ENCODE results near the gene SPIRE2. TPM values are rescaled to one million over a fixed set of nuclear protein-coding genes. Genes with fewer than 3 reads are reported as not detected.
"Not testable (repeated sequence)": the region's sequence is repeated elsewhere in the genome, so short reads cannot be mapped to it uniquely, and the experiment has no call there.

Gene SPIRE2
- total and polyA plus RNA-seq, 2 of the 13 experiments (the other 11 are each of a cell fraction or from before 2014, with no cell fraction given), result 13.3 to 37.5 TPM

DNA sequence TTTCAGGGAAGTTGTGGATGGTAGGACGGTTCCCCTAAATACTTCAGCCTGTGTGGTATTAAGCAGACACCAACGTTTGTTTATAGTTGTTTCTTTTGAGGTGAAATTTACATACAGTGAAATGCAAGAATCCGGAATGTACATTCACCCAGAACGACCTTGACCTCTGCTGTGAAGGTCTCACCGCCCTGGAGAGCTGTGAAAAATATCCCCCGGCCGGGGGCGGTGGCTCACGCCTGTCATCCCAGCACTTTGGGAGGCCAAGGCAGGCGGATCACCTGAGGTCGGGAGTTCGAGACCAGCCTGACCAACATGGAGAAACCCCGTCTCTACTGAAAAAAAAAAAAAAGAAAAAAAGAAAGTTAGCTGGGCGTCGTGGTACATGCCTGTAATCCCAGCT is 8.2 kb downstream of the SPIRE2 start (continued):
- TF ChIP-seq, protein P1, sequence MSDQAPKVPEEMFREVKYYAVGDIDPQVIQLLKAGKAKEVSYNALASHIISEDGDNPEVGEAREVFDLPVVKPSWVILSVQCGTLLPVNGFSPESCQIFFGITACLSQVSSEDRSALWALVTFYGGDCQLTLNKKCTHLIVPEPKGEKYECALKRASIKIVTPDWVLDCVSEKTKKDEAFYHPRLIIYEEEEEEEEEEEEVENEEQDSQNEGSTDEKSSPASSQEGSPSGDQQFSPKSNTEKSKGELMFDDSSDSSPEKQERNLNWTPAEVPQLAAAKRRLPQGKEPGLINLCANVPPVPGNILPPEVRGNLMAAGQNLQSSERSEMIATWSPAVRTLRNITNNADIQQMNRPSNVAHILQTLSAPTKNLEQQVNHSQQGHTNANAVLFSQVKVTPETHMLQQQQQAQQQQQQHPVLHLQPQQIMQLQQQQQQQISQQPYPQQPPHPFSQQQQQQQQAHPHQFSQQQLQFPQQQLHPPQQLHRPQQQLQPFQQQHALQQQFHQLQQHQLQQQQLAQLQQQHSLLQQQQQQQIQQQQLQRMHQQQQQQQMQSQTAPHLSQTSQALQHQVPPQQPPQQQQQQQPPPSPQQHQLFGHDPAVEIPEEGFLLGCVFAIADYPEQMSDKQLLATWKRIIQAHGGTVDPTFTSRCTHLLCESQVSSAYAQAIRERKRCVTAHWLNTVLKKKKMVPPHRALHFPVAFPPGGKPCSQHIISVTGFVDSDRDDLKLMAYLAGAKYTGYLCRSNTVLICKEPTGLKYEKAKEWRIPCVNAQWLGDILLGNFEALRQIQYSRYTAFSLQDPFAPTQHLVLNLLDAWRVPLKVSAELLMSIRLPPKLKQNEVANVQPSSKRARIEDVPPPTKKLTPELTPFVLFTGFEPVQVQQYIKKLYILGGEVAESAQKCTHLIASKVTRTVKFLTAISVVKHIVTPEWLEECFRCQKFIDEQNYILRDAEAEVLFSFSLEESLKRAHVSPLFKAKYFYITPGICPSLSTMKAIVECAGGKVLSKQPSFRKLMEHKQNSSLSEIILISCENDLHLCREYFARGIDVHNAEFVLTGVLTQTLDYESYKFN (CRISPR knock-in tag; conservative IDR thresholded peaks at IDR 0.05), result peak; percentile 56
- TF ChIP-seq ERF (CRISPR knock-in tag; IDR thresholded peaks at IDR 0.05) (0 out of 2 replicates have a peak, but pooled peaks have one; percentile 19), ADNP (CRISPR knock-in tag; IDR thresholded peaks at IDR 0.05) (peak; percentile 78), ZNF772 (CRISPR knock-in tag; IDR thresholded peaks at IDR 0.05) (peak; percentile 14; the same call in 1 of the 2 replicates), TBX3 (IDR thresholded peaks at IDR 0.05; ENCODE audit: borderline replicate concordance) (peak; percentile 57; the same call in 1 of the 2 replicates), ZNF775 (CRISPR knock-in tag; IDR thresholded peaks at IDR 0.05; ENCODE audit: borderline replicate concordance) (0 out of 2 replicates have a peak, but pooled peaks have one; percentile 41), NCOR1 (IDR thresholded peaks at IDR 0.05; ENCODE audit: borderline replicate concordance, low read length) (peak; percentile 43; the same call in 1 of the 2 replicates), ZBTB20 (CRISPR knock-in tag; IDR thresholded peaks at IDR 0.05; ENCODE audit: borderline replicate concordance, low read depth) (peak; percentile 81; the same call in 1 of the 2 replicates), GABPA (CRISPR knock-in tag; IDR thresholded peaks at IDR 0.05; ENCODE audit: low read depth) (peak; percentile 37; the same call in 1 of the 2 replicates), SOX6 (CRISPR knock-in tag; IDR thresholded peaks at IDR 0.05) (peak; percentile 66; the same call in 1 of the 2 replicates), NR2F6 (IDR thresholded peaks at IDR 0.05) (peak; percentile 88), NR2F6 (CRISPR knock-in tag; IDR thresholded peaks at IDR 0.05) (peak; percentile 95), HNF4A (CRISPR knock-in tag; IDR thresholded peaks at IDR 0.05) (0 out of 2 replicates have a peak, but pooled peaks have one; percentile 9), ZMYM2 (CRISPR knock-in tag; IDR thresholded peaks at IDR 0.05) (peak; percentile 66; the same call in 1 of the 2 replicates), FOXK1 (CRISPR knock-in tag; IDR thresholded peaks at IDR 0.05; ENCODE audit: borderline replicate concordance, low read depth) (0 out of 2 replicates have a peak, but pooled peaks have one; percentile 11)
- TF ChIP-seq, protein P2, sequence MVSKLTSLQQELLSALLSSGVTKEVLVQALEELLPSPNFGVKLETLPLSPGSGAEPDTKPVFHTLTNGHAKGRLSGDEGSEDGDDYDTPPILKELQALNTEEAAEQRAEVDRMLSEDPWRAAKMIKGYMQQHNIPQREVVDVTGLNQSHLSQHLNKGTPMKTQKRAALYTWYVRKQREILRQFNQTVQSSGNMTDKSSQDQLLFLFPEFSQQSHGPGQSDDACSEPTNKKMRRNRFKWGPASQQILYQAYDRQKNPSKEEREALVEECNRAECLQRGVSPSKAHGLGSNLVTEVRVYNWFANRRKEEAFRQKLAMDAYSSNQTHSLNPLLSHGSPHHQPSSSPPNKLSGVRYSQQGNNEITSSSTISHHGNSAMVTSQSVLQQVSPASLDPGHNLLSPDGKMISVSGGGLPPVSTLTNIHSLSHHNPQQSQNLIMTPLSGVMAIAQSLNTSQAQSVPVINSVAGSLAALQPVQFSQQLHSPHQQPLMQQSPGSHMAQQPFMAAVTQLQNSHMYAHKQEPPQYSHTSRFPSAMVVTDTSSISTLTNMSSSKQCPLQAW (CRISPR knock-in tag; IDR thresholded peaks at IDR 0.05), result 0 out of 2 replicates have a peak, but pooled peaks have one; percentile 24
- TF ChIP-seq GABPA (IDR thresholded peaks at IDR 0.05; ENCODE audit: low read depth, low read length); SOX6 (IDR thresholded peaks at IDR 0.05): not testable (repeated sequence)
- TF ChIP-seq, protein P3, sequence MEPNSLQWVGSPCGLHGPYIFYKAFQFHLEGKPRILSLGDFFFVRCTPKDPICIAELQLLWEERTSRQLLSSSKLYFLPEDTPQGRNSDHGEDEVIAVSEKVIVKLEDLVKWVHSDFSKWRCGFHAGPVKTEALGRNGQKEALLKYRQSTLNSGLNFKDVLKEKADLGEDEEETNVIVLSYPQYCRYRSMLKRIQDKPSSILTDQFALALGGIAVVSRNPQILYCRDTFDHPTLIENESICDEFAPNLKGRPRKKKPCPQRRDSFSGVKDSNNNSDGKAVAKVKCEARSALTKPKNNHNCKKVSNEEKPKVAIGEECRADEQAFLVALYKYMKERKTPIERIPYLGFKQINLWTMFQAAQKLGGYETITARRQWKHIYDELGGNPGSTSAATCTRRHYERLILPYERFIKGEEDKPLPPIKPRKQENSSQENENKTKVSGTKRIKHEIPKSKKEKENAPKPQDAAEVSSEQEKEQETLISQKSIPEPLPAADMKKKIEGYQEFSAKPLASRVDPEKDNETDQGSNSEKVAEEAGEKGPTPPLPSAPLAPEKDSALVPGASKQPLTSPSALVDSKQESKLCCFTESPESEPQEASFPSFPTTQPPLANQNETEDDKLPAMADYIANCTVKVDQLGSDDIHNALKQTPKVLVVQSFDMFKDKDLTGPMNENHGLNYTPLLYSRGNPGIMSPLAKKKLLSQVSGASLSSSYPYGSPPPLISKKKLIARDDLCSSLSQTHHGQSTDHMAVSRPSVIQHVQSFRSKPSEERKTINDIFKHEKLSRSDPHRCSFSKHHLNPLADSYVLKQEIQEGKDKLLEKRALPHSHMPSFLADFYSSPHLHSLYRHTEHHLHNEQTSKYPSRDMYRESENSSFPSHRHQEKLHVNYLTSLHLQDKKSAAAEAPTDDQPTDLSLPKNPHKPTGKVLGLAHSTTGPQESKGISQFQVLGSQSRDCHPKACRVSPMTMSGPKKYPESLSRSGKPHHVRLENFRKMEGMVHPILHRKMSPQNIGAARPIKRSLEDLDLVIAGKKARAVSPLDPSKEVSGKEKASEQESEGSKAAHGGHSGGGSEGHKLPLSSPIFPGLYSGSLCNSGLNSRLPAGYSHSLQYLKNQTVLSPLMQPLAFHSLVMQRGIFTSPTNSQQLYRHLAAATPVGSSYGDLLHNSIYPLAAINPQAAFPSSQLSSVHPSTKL (CRISPR knock-in tag; IDR thresholded peaks at IDR 0.05), result peak; percentile 71
- TF ChIP-seq, protein P4, sequence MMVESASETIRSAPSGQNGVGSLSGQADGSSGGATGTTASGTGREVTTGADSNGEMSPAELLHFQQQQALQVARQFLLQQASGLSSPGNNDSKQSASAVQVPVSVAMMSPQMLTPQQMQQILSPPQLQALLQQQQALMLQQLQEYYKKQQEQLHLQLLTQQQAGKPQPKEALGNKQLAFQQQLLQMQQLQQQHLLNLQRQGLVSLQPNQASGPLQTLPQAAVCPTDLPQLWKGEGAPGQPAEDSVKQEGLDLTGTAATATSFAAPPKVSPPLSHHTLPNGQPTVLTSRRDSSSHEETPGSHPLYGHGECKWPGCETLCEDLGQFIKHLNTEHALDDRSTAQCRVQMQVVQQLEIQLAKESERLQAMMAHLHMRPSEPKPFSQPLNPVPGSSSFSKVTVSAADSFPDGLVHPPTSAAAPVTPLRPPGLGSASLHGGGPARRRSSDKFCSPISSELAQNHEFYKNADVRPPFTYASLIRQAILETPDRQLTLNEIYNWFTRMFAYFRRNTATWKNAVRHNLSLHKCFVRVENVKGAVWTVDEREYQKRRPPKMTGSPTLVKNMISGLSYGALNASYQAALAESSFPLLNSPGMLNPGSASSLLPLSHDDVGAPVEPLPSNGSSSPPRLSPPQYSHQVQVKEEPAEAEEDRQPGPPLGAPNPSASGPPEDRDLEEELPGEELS (CRISPR knock-in tag; IDR thresholded peaks at IDR 0.05), result peak; percentile 41; the same call in 1 of the 2 replicates

Data from HepG2 (cell line).